H1 (cell line): ENCODE measurements around the gene MLPH. TPM values are rescaled to one million over a fixed set of nuclear protein-coding genes. Genes with fewer than 3 reads are reported as not detected.

ENCODE experiments used
- CTCF ChIA-PET: fragments of 300-600 bp; sonication (Branson Sonifier 250); formaldehyde crosslinking; loops from one replicate; lab custom pipeline; 2021; ENCODE audit not compliant: partially characterized antibody; lab: Charles Lee
- POLR2A ChIA-PET: fragments of 300-600 bp; sonication (Branson Sonifier 250); formaldehyde crosslinking; loops from one replicate; lab custom pipeline; 2021; ENCODE audit warnings: inconsistent platforms; ENCODE audit not compliant: partially characterized antibody; lab: Charles Lee
- DNase-seq, 2 experiments: peaks; one replicate each; pipeline versions ENCODE4 v3.0.0 to v3.0.0-alpha.2; 2010 to 2022; ENCODE audit warnings: low spot score in 2 of 2, low read depth in 1 of 2, mixed read lengths in 1 of 2
- FAIRE-seq: peaks from 2 replicates; lab custom pipeline; 2011; peaks lifted over from hg19 to GRCh38; lab: Jason Lieb, UNC
- H2AFZ ChIP-seq: 2 replicates; pipeline ENCODE4 v1.8.1; 2012; ENCODE audit warnings: low read length, inconsistent platforms
- H2AK5ac ChIP-seq: 2 replicates; pipeline ENCODE4 v1.6.1; 2013; ENCODE audit warnings: low read depth, low read length
- H2BK120ac ChIP-seq: replicated peaks from 2 replicates; pipeline ENCODE3; 2013; ENCODE audit warnings: low read depth, low read length, inconsistent platforms
- H2BK12ac ChIP-seq: 2 replicates; pipeline ENCODE4 v1.6.1; 2013; ENCODE audit warnings: low read depth, low read length
- H2BK15ac ChIP-seq: 2 replicates; pipeline ENCODE4 v1.6.1; 2013; ENCODE audit warnings: low read length
- H2BK20ac ChIP-seq: 2 replicates; pipeline ENCODE4 v1.6.1; 2013; ENCODE audit warnings: low read length
- H2BK5ac ChIP-seq: 2 replicates; pipeline ENCODE4 v1.6.1; 2013; ENCODE audit warnings: low read depth, low read length
- H3K14ac ChIP-seq: 2 replicates; pipeline ENCODE4 v1.6.1; 2013; ENCODE audit warnings: inconsistent platforms; ENCODE audit not compliant: insufficient read length
- H3K18ac ChIP-seq: 2 replicates; pipeline ENCODE4 v1.6.1; 2013; ENCODE audit warnings: low read length; ENCODE audit errors: extremely low read depth
- H3K23ac ChIP-seq: 2 replicates; pipeline ENCODE4 v1.6.1; 2013; ENCODE audit warnings: inconsistent platforms; ENCODE audit not compliant: insufficient read length
- H3K23me2 ChIP-seq: 2 replicates; pipeline ENCODE4 v1.6.1; 2013; ENCODE audit warnings: low read depth, low read length
- H3K27ac ChIP-seq: 2 replicates; pipeline ENCODE4 v1.6.1; 2011; ENCODE audit warnings: low read depth, low read length, inconsistent platforms
- H3K27me3 ChIP-seq, 4 experiments: replicated peaks in 1 of 4; 1 replicate in 1 of 4; 2 replicates in 3 of 4; pipeline versions ENCODE4 v1.6.1 to v1.8.1; 2011 to 2013; ENCODE audit warnings: low read length in 3 of 4, mild to moderate bottlenecking in 3 of 4, inconsistent platforms in 2 of 4, mixed read lengths in 2 of 4, moderate library complexity in 1 of 4; ENCODE audit not compliant: control insufficient read depth in 3 of 4, insufficient read depth in 3 of 4; ENCODE audit errors: extremely low read depth in 1 of 4
- H3K36me3 ChIP-seq, 4 experiments: 2 replicates each; pipeline versions ENCODE4 v1.6.1 to v1.8.1; 2011 to 2013; ENCODE audit warnings: mild to moderate bottlenecking in 4 of 4, low read length in 3 of 4, moderate library complexity in 2 of 4, control low read depth in 1 of 4, inconsistent platforms in 1 of 4; ENCODE audit not compliant: insufficient read depth in 4 of 4, control insufficient read depth in 2 of 4
- H3K4ac ChIP-seq: replicated peaks from 2 replicates; pipeline ENCODE3; 2013; ENCODE audit warnings: low read length, low read depth, mixed read lengths, inconsistent platforms; ENCODE audit not compliant: insufficient read length
- H3K4me1 ChIP-seq, 4 experiments: replicated peaks in 1 of 4; 1 replicate in 1 of 4; 2 replicates in 3 of 4; pipeline versions ENCODE4 v1.6.1 to v1.8.1; 2011 to 2013; ENCODE audit warnings: low read length in 3 of 4, inconsistent platforms in 2 of 4, mixed read lengths in 1 of 4; ENCODE audit not compliant: insufficient read depth in 4 of 4, control insufficient read depth in 3 of 4
- H3K4me2 ChIP-seq, 2 experiments: 2 replicates each; pipeline versions ENCODE4 v1.6.1 to v1.8.1; 2011 to 2013; ENCODE audit warnings: low read depth in 2 of 2, low read length in 2 of 2, control low read depth in 1 of 2, inconsistent platforms in 1 of 2, mild to moderate bottlenecking in 1 of 2; ENCODE audit not compliant: insufficient read depth in 1 of 2
- H3K4me3 ChIP-seq, 4 experiments: fragments of 200-600, 300-600 bp in 1 of 4; sonication (generic), shearing (Covaris generic), sonication (Bioruptor Twin) in 1 of 4; 2 replicates each; pipeline versions ENCODE4 v1.5.1 to v1.8.1; 2011 to 2016; ENCODE audit warnings: low read length in 4 of 4, low read depth in 3 of 4, control low read depth in 2 of 4, inconsistent platforms in 2 of 4, mild to moderate bottlenecking in 2 of 4, mixed read lengths in 1 of 4, moderate library complexity in 1 of 4; ENCODE audit not compliant: insufficient read depth in 2 of 4; ENCODE audit errors: extremely low read depth in 1 of 4
- H3K56ac ChIP-seq: replicated peaks from 2 replicates; pipeline ENCODE3; 2013; ENCODE audit warnings: low read depth, mild to moderate bottlenecking, mixed read lengths, low read length, inconsistent platforms; ENCODE audit not compliant: insufficient read length
- H3K79me1 ChIP-seq: 2 replicates; pipeline ENCODE4 v1.6.1; 2013; ENCODE audit warnings: low read depth, low read length, control low read depth
- H3K79me2 ChIP-seq, 2 experiments: 2 replicates each; pipeline versions ENCODE4 v1.6.1 to v1.8.1; 2012 to 2013; ENCODE audit warnings: low read length in 2 of 2, mild to moderate bottlenecking in 2 of 2, inconsistent platforms in 1 of 2; ENCODE audit not compliant: insufficient read depth in 2 of 2, control insufficient read depth in 1 of 2
- H3K9ac ChIP-seq, 4 experiments: replicated peaks in 1 of 4; 1 replicate in 1 of 4; 2 replicates in 3 of 4; pipeline versions ENCODE4 v1.6.1 to v1.8.1; 2011 to 2013; ENCODE audit warnings: low read depth in 3 of 4, low read length in 3 of 4, control low read depth in 2 of 4, mild to moderate bottlenecking in 2 of 4, moderate library complexity in 2 of 4, inconsistent platforms in 1 of 4; ENCODE audit errors: extremely low read depth in 1 of 4
- H3K9me3 ChIP-seq, 2 experiments: 2 replicates each; pipeline versions ENCODE4 v1.6.1 to v1.8.1; 2012 to 2013; ENCODE audit warnings: mild to moderate bottlenecking in 2 of 2, moderate library complexity in 2 of 2, control low read depth in 1 of 2, inconsistent platforms in 1 of 2, low read depth in 1 of 2, low read length in 1 of 2, mixed read lengths in 1 of 2; ENCODE audit not compliant: insufficient read depth in 2 of 2
- H4K20me1 ChIP-seq, 2 experiments: replicated peaks in 1 of 2; 2 replicates each; pipeline versions ENCODE3 to v1.8.1; 2011 to 2013; ENCODE audit warnings: inconsistent platforms in 2 of 2, low read length in 2 of 2, mild to moderate bottlenecking in 1 of 2; ENCODE audit not compliant: insufficient read depth in 2 of 2, control insufficient read depth in 1 of 2
- H4K5ac ChIP-seq: 2 replicates; pipeline ENCODE4 v1.6.1; 2013; ENCODE audit warnings: low read length, low read depth, mixed read lengths, inconsistent platforms; ENCODE audit not compliant: insufficient read length
- H4K8ac ChIP-seq: 2 replicates; pipeline ENCODE4 v1.8.0; 2013; ENCODE audit warnings: mild to moderate bottlenecking, moderate library complexity, low read length, inconsistent platforms; ENCODE audit not compliant: insufficient read depth; ENCODE audit errors: extremely low read depth
- H4K91ac ChIP-seq: replicated peaks from 2 replicates; pipeline ENCODE3; 2013; ENCODE audit warnings: low read length, mixed read lengths, inconsistent platforms; ENCODE audit not compliant: insufficient read length
- KDM1A ChIP-seq: fragments of 200-600, 300-600 bp; sonication (generic); IDR thresholded peaks from 2 replicates; pipeline ENCODE4 v1.7.1; 2016; ENCODE audit warnings: mild to moderate bottlenecking, low read length, borderline replicate concordance
- POU5F1 ChIP-seq: IDR thresholded peaks from 2 replicates; pipeline ENCODE4 v1.6.1; 2011; ENCODE audit warnings: low read depth, mild to moderate bottlenecking, low read length, moderate library complexity
- WGBS, 2 experiments: shearing (Covaris generic) in 1 of 2; methylation state at CpG; one replicate each; pipeline versions ENCODE4 v1.1.6 to v1.1.7; 2013 to 2015; ENCODE audit warnings: low lambda C conversion rate in 2 of 2, mixed read lengths in 2 of 2, inconsistent platforms in 1 of 2, low coverage in 1 of 2, missing lambda C conversion rate in 1 of 2; ENCODE audit not compliant: insufficient replicate concordance in 2 of 2, insufficient coverage in 1 of 2, insufficient read length in 1 of 2; ENCODE audit errors: extremely low coverage in 1 of 2, missing lambda C conversion rate in 1 of 2; 5-methylcytosine and 5-hydroxymethylcytosine counted together
- polyA plus RNA-seq, 7 experiments: library from polyadenylated mRNA; depleted of rRNA in 3 of 7; stranded (reverse) in 5 of 7; unstranded in 2 of 7; fragments of >200 nt in 5 of 7; fragments of 200-250 nt in 2 of 7; gene quantifications; 1 replicate in 5 of 7; 2 replicates in 1 of 7; 4 replicates in 1 of 7; pipeline versions ENCODE4 v1.2.1 to v1.2.3, GENCODE V29; 2011 to 2013; ENCODE audit warnings: missing spikeins in 2 of 7, mixed read lengths in 2 of 7
- total RNA-seq: library from RNA; stranded (reverse); fragmentation: NEBNext Ultra II Directional; extraction: Animal tissue kit (Norgen Biotek cat#: 25700); gene quantifications from 2 replicates; pipeline ENCODE4 v1.2.1, GENCODE V29; 2021

Gene MLPH
- total and polyA plus RNA-seq, 2 of the 8 experiments (the other 6 are each of a cell fraction or from before 2014, with no cell fraction given), result 12.7 to 17.0 TPM

DNA sequence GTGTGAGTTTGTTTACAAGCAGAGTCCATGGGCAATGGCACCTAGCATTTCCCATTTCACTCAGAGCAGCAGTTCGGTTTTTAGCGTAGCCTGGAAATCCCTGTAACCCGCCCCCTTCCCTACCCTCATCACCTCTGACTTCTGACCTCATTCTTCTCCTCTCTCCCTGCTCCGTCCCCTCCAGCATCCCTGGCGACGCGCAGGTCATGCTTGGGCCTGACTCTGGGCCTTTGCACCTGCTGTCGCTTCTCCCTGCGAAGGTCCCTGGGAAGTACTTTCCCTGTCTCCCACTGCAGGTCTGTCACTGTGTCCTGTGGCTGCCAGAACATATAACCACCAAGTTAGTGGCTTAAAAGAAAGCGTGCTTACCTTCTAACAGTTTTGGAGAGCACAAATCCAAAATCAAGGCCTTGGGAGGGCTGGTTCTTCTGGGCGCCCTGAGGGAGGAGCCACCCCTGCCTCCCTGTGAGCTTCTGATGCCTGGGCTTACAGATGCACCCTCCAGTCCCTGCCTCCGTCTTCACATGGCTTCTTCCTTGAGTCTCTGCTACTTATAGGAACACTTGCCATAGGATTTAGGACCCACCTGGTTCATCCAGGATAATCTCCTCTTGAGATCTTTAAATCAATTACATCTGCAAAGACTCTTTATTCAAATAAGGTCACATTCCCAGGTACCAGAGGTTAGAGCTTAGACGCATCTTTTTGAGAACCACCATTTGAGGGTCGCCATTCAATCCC is 111.6 kb downstream of the MLPH start:
- H3K9ac ChIP-seq, result no peak overlapping the region
- FAIRE-seq, result no peak
- ChIA-PET POLR2A (interaction anchor here (3.3 to 7.5 kb wide), 2 partner anchors 13 to 16 kb away, joined by 9 to 51 read pairs; no protein-coding TSS in a partner anchor), CTCF (interaction anchor here (1.3 to 8.8 kb wide), 3 partner anchors 15 to 17 kb away, joined by 3 to 63 read pairs (median 3); no protein-coding TSS in a partner anchor)
- no peaks in the 10 kb centered on the region for H3K27me3 ChIP-seq
- H3K4me1 ChIP-seq, result peaks cover 9 to 37% (median 24%) of the 10 kb centered on the region in 4 experiments
- H2BK20ac ChIP-seq, result peak overlapping the region; percentile 99
- no peaks in the 10 kb centered on the region for H4K20me1 ChIP-seq
- no peak overlapping the region for H3K56ac ChIP-seq
- H3K4me2 ChIP-seq, result no peak overlapping the region
- H3K18ac ChIP-seq, result peak overlapping the region; percentile 36; the same call in 1 of the 2 replicates
- H3K27ac ChIP-seq, result no peak overlapping the region
- no peaks in the 10 kb centered on the region for H3K23me2 ChIP-seq
- peak overlapping the region; percentile 9; the same call in 1 of the 2 replicates for H4K8ac ChIP-seq
- peak overlapping the region; percentile 41; the same call in 1 of the 2 replicates for H2BK5ac ChIP-seq
- no peaks in the 10 kb centered on the region for H3K36me3 ChIP-seq
- no peaks in the 10 kb centered on the region for H3K79me2 ChIP-seq
- no peak overlapping the region for H3K23ac ChIP-seq
- peak overlapping the region; percentile 78; the same call in 1 of the 2 replicates for H2BK12ac ChIP-seq
- WGBS, 2 experiments, result 89% methylated on average over 14 of the region's 14 CpGs; no CpG with 5 or more reads in 1 of the 2 experiments
- H3K4ac ChIP-seq, result peak overlapping the region; percentile 63
- H2BK15ac ChIP-seq, result peak overlapping the region; percentile 95
- no peak for DNase-seq
- H2AK5ac ChIP-seq, result peak overlapping the region; percentile 61; the same call in 1 of the 2 replicates
- TF ChIP-seq POU5F1 (no peak), KDM1A (0 out of 2 replicates have a peak, but pooled peaks have one; percentile 35)
- no peak overlapping the region for H2BK120ac ChIP-seq
- H2AFZ ChIP-seq, result no peak overlapping the region
- peak overlapping the region; percentile 50 for H4K91ac ChIP-seq
- no peak overlapping the region for H3K14ac ChIP-seq
- H3K79me1 ChIP-seq, result no peaks in the 10 kb centered on the region
- H3K4me3 ChIP-seq, result no peak overlapping the region
- no peaks in the 10 kb centered on the region for H3K9me3 ChIP-seq
- H4K5ac ChIP-seq, result peak overlapping the region; percentile 13
